WI38 (cell line): ENCODE results near the gene AKAP5.

ENCODE experiments used
- H3K4me3 ChIP-seq: 2 replicates; pipeline ENCODE4 v1.5.1; 2011; ENCODE audit warnings: low read depth, mild to moderate bottlenecking, control low read depth, low read length
- CTCF ChIP-seq: IDR thresholded peaks from 2 replicates; pipeline ENCODE4 v1.5.1; 2012; ENCODE audit warnings: low read depth, mild to moderate bottlenecking, control low read depth, low read length

AKAP5 gene

GRCh38 chr14:64474041-64474440 is 8.7 kb downstream of the AKAP5 start:
- no peak overlapping the region for H3K4me3 ChIP-seq
- TF ChIP-seq CTCF: no peak

- H3K4me3 ChIP-seq: no peak overlapping the region
- no peak for TF ChIP-seq CTCF
Observed at GRCh38 chr14:64474698-64475097, 9.4 kb downstream of the AKAP5 start.

- no peak for TF ChIP-seq CTCF
- no peak overlapping the region for H3K4me3 ChIP-seq
Observed at GRCh38 chr14:64475585-64476273, 10.4 kb downstream of the AKAP5 start.

GRCh38 chr14:64476438-64476837 is 11.1 kb downstream of the AKAP5 start:
- TF ChIP-seq CTCF: no peak
- no peak overlapping the region for H3K4me3 ChIP-seq

GRCh38 chr14:64478634-64479250 is 13.4 kb downstream of the AKAP5 start:
- no peak overlapping the region for H3K4me3 ChIP-seq
- TF ChIP-seq CTCF: no peak

GRCh38 chr14:64488590-64489099 is 23.3 kb downstream of the AKAP5 start:
- no peak for TF ChIP-seq CTCF
- H3K4me3 ChIP-seq: no peak overlapping the region

GRCh38 chr14:64491637-64492036 is 26.3 kb downstream of the AKAP5 start:
- TF ChIP-seq CTCF: no peak
- H3K4me3 ChIP-seq: no peak overlapping the region
